AG09309 (cell line): ENCODE results near the gene AUTS2.
A peak's percentile ranks its signal among the peaks of the same experiment; 100 is the strongest.

Source experiments
- DNase-seq: peaks from one replicate; pipeline ENCODE4 v3.0.0-alpha.2; 2010; ENCODE audit warnings: low read depth
- H3K4me3 ChIP-seq: 2 replicates; pipeline ENCODE4 v1.5.1; 2011; ENCODE audit warnings: mild to moderate bottlenecking, low read depth, low read length, moderate library complexity; ENCODE audit not compliant: control insufficient read depth
- TF ChIP-seq, protein P1 (sequence below): IDR thresholded peaks from 2 replicates; pipeline ENCODE4 v1.5.1; 2011; ENCODE audit warnings: mild to moderate bottlenecking, low read depth, low read length, inconsistent platforms; ENCODE audit not compliant: insufficient read depth, control insufficient read depth; ENCODE audit errors: missing control alignments

AUTS2 gene

DNA sequence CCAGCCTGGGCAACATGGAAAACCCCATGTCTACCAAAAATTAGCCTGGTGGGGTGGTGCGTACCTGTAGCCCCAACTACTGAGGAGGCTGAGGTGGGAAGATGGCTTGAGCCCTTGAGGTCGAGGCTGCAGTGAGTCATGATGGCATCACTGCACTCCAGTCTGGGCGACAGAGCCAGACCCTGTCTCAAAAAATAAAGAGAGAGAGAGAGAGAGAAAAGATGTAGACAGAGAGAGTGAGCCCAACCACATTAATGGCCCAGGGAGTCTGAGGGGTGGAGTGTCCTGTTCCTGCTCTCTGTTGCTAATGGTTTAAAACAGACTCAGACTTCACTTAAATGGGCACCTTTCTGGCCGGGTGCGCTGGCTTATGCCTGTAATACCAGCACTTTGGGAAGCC is 1078.0 kb downstream of the AUTS2 start:
- no peak for DNase-seq
- H3K4me3 ChIP-seq = no peak overlapping the region
- TF ChIP-seq, protein P1, sequence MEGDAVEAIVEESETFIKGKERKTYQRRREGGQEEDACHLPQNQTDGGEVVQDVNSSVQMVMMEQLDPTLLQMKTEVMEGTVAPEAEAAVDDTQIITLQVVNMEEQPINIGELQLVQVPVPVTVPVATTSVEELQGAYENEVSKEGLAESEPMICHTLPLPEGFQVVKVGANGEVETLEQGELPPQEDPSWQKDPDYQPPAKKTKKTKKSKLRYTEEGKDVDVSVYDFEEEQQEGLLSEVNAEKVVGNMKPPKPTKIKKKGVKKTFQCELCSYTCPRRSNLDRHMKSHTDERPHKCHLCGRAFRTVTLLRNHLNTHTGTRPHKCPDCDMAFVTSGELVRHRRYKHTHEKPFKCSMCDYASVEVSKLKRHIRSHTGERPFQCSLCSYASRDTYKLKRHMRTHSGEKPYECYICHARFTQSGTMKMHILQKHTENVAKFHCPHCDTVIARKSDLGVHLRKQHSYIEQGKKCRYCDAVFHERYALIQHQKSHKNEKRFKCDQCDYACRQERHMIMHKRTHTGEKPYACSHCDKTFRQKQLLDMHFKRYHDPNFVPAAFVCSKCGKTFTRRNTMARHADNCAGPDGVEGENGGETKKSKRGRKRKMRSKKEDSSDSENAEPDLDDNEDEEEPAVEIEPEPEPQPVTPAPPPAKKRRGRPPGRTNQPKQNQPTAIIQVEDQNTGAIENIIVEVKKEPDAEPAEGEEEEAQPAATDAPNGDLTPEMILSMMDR = no peak

DNA sequence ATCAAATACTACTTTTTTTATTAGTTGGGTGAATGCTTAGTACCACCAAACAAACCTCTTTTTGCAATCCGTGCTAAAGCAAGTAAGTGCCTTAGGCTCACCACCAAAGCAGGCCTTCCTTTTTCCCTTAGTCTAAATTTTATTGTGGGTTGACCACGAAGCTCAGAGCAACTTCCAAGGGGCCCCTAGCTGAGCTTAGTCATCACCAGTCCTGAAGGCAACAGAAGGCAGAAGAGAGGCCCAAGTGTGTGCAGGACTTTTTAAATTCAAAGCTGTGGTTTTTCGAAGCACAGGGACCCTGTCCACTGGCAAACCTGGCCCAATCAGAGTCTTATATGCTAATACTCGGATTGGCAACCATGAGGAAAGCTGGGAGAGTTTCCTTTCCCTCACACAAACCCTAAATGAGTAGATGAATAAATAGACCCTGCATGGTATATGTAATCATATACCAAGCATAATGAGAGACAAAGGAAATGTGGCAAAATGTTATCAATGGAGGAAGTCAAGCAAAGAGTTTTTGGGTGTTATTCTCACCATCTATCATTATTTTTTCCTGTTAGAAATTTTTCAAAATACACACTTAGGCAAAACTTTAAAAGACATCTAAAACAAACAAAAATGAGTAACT is 1080.5 kb downstream of the AUTS2 start:
- TF ChIP-seq, protein P1 = no peak
- peak; percentile 57 for DNase-seq
- H3K4me3 ChIP-seq = no peak overlapping the region

DNA sequence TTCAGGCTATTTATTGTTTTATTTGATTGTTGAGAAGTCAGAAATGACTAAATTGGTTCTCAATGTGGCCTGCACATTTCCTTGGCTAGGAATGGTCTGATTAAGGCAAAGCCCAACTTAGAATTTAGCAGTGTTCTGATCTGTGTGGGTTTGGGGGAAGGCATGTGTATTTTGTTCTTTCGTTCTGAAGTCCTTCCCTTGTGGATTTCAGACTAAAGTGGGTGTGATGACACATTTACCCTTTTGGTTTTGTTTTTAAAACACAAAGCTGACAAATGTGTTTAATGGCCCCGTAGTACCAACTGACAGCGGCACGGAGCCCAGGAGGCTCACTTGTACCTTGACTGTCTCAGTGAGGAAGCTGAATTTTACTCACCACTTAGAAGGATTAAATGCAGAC is 1081.4 kb downstream of the AUTS2 start:
- no peak for DNase-seq
- no peak overlapping the region for H3K4me3 ChIP-seq
- TF ChIP-seq, protein P1 = no peak

DNA sequence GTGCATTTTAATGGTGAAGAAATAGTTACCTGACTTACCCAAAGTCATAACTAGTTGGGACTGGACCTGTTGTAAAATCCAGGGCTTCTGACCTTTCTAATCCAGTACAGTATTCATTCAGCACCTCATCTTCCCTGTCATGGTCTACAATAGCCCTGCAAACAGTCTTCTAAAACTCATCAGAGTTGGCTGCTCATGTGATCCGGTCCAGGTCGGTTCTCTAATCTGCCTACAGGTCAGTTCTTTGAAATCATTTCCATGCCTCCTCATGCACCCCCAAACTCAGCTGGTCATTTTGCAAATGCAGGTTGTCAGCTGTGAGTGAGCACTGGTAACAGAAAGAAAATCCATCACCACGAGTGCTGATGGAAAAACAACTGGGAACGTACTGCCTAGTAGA is 1082.0 kb downstream of the AUTS2 start:
- TF ChIP-seq, protein P1 = no peak
- DNase-seq = no peak
- H3K4me3 ChIP-seq = no peak overlapping the region

DNA sequence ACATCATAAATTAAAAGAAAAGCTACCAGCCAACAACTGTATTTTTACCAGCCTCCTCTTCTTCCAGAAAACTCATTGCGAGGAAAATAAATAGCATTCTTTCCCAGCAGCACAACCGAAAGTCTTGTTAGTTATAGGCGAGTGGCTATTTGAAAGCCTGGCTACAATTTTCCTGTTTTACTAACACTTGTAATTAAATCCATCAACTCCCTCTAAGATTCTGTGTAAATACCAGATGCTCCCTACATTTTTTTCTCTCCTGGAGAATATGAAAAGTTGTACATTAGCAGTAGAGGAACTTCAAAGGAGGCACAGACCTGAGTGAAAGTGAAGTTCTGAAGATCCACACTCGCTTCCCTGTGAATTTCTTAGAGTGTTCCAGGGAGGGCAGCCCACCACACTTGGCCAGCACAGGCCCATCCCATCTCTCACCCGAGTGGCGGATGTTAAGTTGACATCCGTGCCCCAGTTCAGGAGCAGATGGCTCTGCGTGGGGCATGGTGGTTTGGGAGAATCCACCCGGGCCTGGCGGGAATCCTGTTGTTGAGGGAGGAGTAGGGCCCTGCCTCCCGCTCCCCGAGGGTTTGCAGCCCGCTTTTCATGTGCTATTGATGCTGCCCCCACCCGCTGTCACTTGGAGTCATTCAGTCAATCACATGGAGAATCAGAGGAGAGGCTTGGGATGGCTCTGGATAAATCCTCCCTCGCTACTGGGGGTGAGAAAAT is 1082.6 kb downstream of the AUTS2 start:
- TF ChIP-seq, protein P1 = no peak
- H3K4me3 ChIP-seq = no peak overlapping the region
- no peak for DNase-seq

DNA sequence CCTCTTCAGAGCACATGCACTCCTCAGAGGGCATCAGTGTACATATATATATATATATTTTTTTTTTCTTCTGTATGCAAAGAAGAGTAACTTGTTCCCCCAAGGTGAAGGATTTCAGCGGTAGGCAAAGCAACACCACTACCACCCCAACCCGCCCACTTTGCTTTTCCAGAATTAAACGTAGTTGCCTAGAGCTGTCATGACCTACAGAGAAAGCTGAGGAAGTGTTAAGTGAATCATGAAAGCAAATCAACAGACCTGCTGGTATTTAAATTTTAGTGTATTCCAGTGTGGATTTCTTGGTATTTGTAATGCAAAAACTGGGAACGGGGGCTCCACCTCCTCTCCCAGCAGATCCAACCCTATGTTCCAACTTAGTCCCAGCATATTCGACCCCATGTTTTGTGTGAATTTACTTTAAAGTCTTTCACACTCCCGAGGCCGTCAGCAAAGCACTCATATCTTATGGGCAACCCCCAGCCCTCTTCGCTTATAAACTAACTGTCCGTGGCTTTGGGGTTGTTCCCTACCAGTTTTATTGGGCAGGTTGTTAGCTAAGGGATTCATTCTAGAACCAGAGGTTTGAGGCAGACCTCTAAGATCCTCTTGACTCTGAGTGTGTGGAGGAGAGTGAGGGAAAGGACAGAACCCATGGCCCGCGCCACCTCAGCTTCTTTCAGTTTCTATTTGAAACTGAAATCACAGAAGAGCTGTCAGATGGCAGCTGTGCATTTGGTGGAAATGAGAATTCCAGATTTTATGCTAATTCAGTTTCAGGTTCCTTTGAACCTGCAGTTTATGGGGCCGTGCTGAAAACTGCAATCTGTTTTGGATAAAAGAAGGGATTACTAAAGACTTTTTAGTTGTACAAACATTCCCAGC is 1083.4 kb downstream of the AUTS2 start:
- no peak for DNase-seq
- TF ChIP-seq, protein P1 = no peak
- peak overlapping the region; percentile 8 for H3K4me3 ChIP-seq
